Measurements from ENCODE around the gene GAP43.

GRCh38 chr3:115623044-115623868, at the start of gene GAP43:
- no peak for TF ChIP-seq CTCF (IDR thresholded peaks at IDR 0.05; ENCODE audit: low read depth, low read length)
- no peak for TF ChIP-seq EZH2phosphoT487 (IDR thresholded peaks at IDR 0.05; ENCODE audit: low read depth)

Measured in OCI-LY3 (cell line).